Measurements from ENCODE around the gene SLC9A5.

DNA sequence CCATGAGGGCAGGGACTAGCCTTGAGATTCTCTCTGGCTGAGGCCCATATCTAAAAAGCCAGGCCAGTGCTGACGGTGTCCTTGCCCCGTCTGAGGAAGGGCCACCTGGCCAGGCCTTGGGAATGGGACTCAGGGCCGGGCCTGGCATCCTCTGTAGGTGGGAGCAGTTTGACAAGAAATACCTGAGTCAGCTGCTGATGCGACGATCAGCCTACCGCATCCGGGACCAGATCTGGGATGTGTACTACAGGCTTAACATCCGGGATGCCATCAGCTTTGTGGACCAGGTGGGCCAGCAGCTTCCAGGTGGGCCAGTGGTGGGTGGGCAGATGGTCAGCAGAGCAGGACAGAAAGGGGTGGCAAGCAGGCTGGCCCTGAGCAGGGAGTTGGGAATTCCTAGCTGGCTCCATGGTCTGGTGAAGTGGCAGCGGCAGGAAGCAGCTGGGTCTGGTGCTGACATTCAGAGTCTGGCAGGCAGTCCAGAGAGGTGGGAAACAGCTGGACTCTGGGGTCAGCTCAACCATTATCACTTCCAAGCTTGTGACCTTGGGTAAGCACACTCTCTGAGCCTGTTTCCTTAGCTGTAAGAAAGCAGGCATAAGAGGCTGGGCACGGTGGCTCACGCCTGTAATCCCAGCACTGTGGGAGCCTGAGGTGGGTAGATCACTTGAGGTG is 9.5 kb downstream of the SLC9A5 start:
- TF ChIP-seq, protein P1, sequence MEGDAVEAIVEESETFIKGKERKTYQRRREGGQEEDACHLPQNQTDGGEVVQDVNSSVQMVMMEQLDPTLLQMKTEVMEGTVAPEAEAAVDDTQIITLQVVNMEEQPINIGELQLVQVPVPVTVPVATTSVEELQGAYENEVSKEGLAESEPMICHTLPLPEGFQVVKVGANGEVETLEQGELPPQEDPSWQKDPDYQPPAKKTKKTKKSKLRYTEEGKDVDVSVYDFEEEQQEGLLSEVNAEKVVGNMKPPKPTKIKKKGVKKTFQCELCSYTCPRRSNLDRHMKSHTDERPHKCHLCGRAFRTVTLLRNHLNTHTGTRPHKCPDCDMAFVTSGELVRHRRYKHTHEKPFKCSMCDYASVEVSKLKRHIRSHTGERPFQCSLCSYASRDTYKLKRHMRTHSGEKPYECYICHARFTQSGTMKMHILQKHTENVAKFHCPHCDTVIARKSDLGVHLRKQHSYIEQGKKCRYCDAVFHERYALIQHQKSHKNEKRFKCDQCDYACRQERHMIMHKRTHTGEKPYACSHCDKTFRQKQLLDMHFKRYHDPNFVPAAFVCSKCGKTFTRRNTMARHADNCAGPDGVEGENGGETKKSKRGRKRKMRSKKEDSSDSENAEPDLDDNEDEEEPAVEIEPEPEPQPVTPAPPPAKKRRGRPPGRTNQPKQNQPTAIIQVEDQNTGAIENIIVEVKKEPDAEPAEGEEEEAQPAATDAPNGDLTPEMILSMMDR (IDR thresholded peaks at IDR 0.05), result no peak
- no peak for TF ChIP-seq POLR2A (IDR thresholded peaks at IDR 0.05)
- TF ChIP-seq POLR2AphosphoS5 (IDR thresholded peaks at IDR 0.05), result no peak
- no peak for TF ChIP-seq EP300 (IDR thresholded peaks at IDR 0.05; ENCODE audit: low read depth)

Measured in transverse colon (tissue), 4 donors.